22Rv1 (cell line): ENCODE data around the gene KCNIP1.

Experiments
- ZFX ChIP-seq: fragments of 450-650 bp; IDR thresholded peaks from 2 replicates; pipeline ENCODE4 v1.6.1; 2017; ENCODE audit warnings: antibody characterized with exemption, borderline replicate concordance
- TF ChIP-seq, protein P1 (sequence below): fragments of 450-650 bp; IDR thresholded peaks from 2 replicates; pipeline ENCODE4 v1.5.1; 2017; ENCODE audit warnings: mild to moderate bottlenecking

DNA sequence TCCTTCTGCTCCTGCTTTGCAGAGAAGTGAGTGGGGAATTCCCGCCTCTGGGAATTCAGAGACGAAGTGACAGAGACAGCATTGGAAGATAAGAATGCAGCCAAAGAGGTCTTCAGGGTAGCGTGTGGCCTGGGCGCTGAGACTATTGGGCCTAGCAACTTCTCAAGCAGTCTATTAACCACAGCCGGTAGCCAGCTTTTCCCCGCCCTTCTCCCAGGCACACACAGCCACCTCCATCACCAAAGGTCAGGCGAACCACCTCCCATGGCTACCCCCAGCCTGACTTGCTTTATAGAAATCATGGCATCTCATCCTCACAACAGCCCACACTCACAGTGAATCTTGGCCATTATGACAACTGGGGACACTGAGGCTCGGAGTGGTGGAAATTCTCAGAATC lies 124.2 kb downstream of the KCNIP1 start:
- TF ChIP-seq, protein P1, sequence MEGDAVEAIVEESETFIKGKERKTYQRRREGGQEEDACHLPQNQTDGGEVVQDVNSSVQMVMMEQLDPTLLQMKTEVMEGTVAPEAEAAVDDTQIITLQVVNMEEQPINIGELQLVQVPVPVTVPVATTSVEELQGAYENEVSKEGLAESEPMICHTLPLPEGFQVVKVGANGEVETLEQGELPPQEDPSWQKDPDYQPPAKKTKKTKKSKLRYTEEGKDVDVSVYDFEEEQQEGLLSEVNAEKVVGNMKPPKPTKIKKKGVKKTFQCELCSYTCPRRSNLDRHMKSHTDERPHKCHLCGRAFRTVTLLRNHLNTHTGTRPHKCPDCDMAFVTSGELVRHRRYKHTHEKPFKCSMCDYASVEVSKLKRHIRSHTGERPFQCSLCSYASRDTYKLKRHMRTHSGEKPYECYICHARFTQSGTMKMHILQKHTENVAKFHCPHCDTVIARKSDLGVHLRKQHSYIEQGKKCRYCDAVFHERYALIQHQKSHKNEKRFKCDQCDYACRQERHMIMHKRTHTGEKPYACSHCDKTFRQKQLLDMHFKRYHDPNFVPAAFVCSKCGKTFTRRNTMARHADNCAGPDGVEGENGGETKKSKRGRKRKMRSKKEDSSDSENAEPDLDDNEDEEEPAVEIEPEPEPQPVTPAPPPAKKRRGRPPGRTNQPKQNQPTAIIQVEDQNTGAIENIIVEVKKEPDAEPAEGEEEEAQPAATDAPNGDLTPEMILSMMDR: no peak
- TF ChIP-seq ZFX: no peak
